GM21423 (cell line): ENCODE data around the gene ODAPH.
"Not testable (repeated sequence)": the region's sequence is repeated elsewhere in the genome, so short reads cannot be mapped to it uniquely, and the experiment has no call there.

Experiments
- ATAC-seq: cut with Tn5 transposase; IDR thresholded peaks from one replicate; pipeline ENCODE4 v1.9.1; 2021; ENCODE audit warnings: mild to moderate bottlenecking, moderate library complexity; ENCODE audit not compliant: unreplicated experiment

Gene ODAPH

DNA sequence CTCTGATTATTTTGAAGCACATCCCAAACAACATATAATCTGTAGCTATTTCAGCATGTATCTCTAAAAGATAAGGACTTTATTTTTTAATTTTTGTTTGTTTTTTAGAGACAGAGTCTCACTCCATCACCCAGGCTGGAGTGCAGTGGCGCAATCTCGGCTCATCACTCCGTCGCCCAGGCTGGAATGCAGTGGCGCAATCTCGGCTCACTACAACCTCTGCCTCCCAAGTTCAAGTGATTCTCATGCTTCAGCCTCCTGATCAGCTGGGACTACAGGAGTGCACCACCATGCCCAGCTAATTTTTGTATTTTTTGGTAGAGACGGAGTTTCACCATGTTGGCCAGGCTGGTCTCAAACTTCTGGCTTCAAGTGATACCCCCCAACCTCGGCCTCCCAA, 11.6 kb upstream of the ODAPH start:
- not testable (repeated sequence) for ATAC-seq

DNA sequence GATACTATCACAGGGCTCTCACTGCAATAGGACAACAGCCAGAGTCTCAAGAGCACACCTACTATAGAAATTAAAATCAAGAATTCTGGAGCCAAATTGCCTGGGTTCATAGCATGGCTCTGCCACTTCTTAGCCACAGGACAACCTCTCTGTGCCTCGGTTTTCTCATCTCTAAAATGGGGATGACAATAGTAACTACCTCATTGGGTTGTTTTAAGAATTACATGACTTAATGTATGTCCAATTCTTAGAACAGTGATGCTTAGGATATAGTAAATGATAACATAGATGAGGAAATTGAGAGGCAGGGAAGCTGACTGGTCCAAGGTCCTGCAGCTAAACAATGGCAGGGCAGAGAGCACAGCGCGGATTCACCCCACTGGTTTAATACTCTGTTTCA, 11.0 kb upstream of the ODAPH start:
- no peak for ATAC-seq

DNA sequence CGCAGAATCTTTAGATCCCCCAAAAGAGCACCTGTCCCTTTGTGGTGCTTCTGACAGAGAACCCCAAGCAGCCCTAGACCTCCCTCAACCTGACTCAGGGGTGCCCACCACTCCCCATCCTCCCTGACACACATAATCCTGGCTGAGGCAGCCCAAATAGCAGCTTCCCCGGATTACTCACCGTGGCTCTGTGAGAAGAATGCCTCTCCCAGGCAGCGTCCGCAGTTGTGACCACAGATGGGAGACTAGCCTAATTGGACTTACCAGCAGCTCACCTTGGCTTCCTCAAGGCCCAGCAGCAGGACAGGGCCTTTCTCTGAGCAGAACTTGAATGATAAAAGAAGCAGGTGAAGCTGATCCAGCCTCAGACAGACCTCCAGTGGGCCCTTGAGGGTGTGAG, 10.3 kb upstream of the ODAPH start:
- no peak for ATAC-seq

DNA sequence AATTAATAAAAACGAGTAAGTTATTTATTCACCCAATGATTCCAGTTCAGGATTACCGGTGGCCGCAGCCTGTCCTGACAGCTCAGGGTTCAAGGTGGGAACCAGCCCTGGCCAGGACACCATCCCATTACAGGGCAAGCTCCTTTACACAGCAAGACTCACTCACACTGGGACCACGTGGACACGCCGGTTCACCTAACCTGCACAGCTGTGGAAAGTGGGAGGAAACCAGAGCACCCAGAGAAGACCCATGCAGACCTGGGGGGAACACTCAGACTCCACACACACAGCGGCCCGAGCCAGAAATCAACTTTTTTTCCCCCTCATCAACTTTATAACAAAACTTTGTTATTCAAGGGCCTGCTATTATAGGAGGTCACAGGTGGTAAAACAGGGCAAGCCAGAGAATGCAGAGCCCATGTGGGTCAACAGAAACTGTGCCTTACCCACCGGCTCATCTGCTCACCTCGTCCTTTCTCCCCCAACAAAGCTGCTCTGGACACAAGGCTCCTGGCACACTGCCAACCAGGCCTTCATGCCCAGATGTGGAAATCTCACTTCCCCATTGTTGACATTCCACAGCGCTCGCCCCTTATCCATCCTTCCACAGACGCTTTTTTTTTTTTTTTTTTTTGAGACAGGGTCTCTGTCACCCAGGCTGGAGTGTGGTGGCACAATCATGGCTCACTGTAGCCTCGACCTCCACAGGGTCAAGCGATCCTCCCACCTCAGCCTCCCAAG, 8.0 kb upstream of the ODAPH start:
- no peak for ATAC-seq

DNA sequence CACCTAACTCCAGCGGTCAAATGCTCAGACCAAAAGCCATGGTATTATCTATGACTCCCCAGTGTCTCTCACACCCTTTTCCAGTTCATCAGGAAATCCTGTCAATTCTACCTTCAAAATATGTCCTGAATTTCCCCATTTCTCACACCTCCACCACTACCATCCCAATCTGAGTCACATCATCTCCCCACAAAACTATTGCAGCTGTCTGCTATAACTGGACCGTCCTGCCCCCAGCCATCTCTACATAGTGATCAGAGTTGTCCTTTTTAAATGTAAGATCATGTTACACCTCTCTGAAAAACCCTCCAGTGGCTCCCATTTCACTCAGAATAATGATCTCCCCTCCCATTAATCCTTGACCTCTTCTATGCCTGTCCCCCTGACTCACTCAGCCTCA, 6.8 kb upstream of the ODAPH start:
- no peak for ATAC-seq

DNA sequence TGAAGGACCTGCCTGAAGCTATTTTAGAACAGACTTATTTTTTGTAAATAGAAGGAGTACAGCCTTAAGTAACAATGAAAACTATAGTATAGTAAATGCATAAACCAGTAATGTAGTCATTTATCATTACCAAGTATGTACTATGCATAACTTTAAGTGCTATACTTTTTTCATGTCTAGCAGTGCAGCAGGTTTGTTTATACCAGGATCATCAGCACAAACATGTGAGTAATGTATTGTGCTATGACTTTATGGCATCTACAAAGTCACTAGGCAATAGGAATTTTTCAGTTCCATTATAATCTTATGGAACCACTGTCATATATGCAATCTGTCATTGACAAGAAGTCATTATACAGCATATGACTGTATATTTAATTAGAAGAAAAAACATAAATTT, 3.4 kb upstream of the ODAPH start:
- ATAC-seq = no peak

DNA sequence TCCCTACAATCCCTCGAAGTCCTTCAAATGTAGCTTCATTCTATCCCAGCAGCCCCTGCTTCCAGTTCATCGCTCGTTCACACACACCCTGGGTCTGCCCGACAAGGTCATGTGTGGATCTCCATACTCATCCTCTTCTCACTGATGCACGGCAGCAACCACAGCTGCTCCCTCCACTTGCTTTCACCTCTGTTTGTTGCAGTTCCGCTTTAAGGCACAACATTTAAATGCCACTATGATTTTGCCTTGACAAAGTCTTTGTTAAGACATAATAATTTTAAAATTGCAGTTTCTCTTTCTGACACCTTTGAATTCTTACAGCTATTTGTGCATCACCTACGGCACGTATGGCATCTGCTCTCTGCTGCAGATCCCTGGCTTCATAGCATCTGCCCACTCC, 1.8 kb downstream of the ODAPH start:
- ATAC-seq = no peak

DNA sequence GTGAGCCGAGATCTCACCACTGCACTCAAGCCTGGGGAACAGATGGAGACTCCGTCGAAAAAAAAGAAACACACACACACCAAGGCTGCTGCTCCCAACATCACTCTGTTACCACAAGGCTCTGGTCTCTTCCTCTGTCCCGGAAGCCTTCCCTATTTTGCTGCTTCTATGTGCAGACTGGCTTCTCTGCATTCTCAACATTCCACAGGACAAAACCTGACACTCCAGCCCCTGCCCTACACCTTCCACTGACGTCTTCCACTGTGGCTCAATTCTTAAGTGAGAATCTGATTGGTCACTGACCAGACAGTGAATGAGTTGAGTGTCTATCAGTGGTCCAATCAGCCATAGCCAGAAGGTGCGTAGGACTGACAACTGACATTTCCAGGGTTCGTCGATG, 5.9 kb downstream of the ODAPH start:
- ATAC-seq = no peak

DNA sequence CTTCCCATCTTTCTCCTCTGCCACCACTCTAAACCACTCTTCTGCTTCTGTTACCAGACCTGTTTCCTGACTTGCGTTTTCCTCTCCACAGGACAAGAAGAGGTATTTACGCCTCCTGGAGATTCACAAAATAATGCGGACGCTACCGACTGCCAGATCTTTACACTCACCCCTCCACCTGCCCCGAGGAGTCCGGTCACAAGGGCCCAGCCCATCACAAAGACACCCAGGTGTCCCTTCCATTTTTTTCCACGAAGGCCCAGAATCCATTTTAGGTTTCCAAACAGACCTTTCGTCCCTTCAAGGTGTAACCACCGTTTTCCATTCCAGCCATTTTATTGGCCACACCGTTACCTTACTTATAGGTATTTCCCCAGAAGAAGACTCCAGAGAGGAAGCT, 8.2 kb downstream of the ODAPH start:
- ATAC-seq = no peak

DNA sequence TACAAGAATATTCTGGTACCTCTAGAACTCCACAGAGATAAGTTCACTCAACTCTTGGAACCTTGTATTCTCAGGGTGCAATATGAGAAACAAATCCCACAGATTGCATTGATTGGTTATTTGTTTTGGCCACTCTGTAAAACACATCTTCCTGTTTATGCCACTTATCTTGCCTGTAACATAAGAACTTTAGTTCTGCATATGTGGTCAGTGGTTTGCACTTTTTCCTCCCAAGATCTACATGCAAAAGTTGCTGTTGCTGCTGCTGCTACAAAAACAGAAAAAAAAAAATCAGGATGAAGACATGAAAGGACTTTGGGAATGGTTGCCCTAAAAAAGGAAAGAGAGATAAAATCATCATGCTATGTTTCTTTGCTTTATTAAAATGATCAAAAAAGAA, 9.6 kb downstream of the ODAPH start:
- no peak for ATAC-seq

DNA sequence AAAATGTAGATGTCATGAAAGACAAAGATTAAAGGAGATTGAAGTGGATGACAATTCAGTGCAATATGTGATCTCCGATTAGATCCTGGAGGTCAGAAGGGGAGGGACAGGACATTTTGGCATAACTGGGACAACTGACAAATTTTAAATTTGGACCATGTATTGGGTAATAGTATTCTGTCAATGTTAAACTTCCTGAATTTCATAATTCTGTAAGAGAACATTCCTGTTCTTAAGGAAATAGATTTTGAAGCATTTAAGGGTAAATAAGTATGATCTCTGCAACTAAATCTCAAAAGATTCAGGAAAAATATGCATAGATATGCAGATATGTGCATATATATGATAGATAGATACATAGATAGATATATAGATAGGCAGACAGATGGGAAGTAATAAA, 11.0 kb downstream of the ODAPH start:
- ATAC-seq = no peak

DNA sequence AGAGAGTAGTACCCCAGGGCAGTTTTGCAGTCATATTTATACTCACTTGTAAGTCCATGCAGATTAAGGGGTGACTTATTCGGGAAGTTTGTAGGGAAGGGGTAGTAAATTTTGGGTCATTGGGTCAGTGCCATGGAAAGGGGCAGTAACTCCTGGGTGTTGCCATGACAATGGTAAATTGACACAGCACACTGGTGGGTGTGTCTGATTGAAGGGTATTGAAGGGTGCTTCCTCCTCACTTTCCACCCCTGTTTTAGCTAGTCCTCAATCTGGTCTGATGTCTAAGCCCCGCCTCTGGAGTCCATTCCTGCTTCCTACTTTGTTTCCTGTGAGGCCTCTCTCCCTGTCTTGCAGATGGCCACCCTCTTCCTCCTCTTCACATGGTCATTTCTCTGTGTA, 11.9 kb downstream of the ODAPH start:
- no peak for ATAC-seq

DNA sequence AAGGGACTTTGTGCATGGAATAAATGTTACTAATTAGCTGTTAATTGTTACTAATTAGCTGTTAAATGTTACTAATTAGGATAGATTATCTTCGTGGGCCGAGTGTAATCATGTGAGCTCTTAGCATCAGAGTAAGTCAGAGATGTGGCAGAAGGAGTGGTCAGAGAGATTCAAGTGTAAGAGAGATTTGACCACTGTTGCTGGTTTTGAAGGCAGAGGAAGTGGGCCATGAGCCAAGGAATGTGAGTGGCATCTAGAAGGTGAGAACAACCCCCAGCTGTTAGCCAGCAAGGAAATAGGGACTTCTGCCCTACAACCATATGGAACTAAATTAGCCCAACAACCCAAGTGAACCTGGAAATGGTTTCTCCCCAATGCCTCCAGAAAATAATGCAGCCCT, 28.2 kb downstream of the ODAPH start:
- no peak for ATAC-seq

DNA sequence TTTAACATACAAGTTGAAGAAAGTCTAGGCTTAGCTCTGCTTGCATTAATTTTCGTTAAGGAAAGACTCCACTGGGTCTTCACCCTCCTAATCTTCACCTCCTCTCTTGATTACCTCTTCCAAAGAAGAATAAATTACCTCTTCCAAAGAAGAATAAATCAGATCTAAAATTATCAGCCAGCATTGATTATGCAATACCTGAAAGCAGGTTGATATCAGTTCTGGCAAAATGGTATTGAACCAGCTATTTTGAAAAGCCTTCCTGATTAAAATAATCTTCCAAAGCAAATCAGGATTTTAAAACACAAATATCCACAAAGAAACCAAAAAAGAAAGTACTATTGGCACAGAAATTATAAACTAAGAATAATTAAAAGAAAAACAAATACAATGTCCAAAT, 37.5 kb downstream of the ODAPH start:
- ATAC-seq = no peak

DNA sequence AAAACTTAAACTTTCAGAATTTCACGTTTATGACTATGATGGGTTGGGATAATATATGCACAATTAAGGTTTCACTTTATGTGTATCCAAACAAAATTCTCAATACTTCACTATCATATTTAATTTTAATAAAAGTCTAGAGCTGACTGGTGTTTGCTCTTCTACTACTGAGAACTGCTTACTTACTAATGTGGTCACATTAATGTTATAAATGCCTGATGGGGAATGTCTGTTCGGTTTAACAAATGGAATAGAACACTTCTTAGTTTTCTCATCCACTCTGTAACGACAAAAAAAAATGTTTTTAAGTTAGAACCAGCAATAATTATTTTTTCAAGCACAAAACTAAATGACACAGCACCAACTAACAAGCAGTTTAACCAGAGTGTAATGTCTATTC, 40.2 kb downstream of the ODAPH start:
- ATAC-seq = no peak

DNA sequence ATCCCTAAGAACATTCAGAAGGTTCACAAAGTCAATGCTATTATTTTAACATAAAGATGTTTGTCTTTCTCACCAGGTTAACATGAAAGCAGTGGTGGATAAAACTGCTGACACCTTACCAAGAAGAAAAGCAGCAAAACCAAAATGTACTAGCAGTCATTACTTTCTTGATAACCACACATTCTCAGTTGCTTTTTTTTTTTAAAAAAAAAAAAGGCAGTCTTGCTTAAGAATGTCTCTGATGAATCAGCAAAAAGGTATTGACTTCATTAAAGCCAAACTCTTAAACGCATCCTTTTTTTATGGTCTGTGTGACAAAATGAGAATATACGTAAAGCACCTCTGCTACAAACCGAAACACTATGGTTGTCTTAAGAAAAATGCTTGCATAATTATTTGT, 42.5 kb downstream of the ODAPH start:
- ATAC-seq = no peak

DNA sequence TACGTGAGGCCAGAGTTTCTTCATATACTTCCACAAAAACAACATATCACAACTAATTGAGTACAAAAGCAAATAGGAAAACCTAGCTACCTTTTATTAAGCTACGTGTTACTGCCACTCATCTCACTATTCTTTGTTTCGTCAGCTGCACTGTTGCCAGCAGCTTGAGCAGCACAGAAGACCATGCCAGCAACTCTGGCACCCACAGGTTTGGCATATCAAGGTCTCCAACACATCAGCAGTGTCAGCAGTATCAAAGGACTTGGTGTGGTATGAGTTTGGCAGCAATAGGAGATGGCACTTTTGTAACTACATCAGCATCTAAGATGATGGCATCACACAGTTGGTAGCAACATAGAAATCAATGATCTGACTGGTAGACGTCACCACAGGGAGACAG, 43.8 kb downstream of the ODAPH start:
- no peak for ATAC-seq

DNA sequence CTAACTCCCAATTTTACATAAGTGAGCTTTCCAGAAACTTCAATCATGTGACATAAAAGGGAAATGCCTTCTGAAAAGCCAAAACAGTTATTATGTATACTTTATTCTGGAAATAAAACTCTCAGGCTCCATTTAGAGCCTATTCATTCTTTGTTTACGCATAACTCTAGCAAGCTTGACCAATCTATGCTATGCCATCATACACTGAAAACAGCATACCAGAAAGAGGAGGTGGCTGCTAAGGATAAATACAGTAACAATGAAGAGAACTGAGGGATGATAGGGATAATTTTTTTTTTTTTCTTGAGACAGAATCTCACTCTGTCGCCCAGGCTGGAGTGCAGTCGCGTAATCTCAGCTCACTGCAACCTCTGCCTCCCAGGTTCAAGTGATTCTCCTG, 50.1 kb downstream of the ODAPH start:
- ATAC-seq = no peak

DNA sequence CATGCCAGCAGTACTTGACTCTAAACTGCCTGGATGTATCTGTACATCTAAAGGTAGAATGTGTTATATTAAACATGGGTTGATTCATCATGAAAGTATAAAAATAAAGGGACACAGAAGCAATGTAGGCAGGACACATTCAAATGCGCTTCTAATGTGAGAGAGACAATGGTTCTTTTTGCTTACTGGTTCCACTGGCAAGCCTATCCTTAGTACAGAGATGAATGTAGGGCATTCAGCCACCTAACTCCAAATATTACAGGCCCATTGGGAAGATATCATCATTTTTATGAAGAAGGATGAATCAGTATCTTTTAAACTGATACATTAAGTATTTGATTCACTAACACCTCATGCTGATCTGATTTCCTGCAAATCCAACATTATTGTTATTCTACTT, 56.4 kb downstream of the ODAPH start:
- ATAC-seq = no peak
